ENCODE measurements around the gene MYCN.
"Not testable (repeated sequence)": the region's sequence is repeated elsewhere in the genome, so short reads cannot be mapped to it uniquely, and the experiment has no call there.

MYCN gene

DNA sequence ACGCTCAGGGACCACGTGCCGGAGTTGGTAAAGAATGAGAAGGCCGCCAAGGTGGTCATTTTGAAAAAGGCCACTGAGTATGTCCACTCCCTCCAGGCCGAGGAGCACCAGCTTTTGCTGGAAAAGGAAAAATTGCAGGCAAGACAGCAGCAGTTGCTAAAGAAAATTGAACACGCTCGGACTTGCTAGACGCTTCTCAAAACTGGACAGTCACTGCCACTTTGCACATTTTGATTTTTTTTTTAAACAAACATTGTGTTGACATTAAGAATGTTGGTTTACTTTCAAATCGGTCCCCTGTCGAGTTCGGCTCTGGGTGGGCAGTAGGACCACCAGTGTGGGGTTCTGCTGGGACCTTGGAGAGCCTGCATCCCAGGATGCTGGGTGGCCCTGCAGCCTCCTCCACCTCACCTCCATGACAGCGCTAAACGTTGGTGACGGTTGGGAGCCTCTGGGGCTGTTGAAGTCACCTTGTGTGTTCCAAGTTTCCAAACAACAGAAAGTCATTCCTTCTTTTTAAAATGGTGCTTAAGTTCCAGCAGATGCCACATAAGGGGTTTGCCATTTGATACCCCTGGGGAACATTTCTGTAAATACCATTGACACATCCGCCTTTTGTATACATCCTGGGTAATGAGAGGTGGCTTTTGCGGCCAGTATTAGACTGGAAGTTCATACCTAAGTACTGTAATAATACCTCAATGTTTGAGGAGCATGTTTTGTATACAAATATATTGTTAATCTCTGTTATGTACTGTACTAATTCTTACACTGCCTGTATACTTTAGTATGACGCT is 5.8 kb downstream of the MYCN start:
- no peak for DNase-seq

DNA sequence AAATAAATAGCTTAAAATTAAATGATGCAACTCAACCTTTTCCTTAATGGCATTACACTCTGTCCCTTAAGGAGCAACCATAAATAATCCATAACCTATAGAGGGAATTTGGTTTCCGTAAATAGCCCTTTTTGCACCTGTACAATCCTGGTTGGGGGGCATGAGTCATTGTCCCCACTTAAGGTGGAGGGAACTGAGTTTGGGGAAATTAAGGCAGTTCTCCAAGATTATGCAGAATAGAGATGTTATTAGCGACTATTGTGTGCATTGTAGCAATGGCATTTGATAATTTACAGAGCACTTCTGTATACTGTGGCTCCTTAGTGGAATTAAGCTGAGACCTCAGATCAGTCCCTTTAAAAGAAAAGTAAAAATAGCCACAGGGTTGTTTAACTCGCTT is 6.6 kb downstream of the MYCN start:
- no peak for DNase-seq

DNA sequence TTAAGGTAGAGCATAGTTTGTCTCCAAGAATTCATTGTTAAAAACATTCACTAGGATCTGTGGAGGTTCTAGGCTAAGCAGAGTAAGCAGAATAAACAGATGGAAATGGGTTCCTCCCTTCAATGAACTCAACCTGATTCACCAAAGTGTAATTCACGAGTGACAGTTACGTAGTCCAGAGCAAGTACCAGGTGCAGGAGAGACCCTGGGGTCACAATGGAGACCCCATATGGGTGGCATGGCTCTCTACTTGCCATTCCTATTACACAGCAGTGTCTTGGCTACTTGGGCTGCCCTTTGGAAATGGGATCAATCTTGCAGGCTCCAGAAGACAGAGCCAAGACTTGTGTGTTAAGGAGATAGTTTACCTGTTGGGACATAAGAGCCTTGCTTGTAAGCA is 7.1 kb downstream of the MYCN start:
- DNase-seq: no peak

DNA sequence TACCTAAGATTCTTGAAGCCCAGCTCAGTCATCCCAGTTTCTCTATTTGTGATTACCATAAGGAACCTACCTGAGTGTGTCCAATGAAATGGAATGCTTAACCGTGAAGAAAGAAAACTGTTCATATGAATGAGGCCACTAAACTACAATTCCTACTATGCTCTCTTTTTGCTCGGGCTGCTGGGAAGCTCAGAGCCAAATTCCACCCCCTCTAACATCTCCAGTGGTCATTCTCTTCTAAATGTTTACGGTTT is 8.3 kb downstream of the MYCN start:
- no peak for DNase-seq

DNA sequence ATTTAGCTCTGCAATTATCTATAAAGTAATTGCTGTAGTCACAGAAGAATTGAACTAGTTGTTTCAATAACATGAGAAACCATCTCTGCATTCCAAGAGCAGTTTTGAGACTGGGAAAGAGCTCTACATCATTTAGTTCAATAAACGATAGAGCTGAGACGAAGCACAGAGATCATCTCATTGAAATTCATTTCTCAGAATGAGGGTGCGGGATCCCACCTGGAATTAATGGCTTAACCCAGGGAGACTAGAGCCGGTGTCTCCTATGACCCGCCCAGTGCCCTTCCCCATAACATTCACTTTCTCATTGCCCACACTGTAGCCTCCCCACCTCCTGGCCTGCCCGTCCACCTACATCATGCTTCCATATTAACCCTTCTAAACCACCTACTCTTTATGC is 8.8 kb downstream of the MYCN start:
- DNase-seq: no peak

DNA sequence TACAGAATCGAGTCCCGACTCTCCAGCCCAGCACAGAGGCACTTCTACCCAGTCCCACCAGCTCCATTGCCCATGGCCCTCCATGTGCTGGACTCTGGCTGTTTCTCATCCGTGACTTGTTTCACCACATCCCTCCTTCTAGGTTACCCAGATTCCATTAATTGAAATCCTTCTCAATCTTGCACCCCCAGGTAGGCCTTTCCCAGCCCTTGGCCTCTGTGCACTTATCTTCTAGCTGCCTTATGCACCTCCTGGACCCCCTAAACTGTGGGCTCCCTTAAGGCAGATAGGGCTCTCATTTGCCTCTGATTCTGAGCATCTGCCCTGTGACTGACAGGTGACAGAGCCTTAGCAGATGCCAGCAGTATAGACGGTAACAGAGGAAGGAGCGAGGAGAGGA is 9.2 kb downstream of the MYCN start:
- no peak for DNase-seq

DNA sequence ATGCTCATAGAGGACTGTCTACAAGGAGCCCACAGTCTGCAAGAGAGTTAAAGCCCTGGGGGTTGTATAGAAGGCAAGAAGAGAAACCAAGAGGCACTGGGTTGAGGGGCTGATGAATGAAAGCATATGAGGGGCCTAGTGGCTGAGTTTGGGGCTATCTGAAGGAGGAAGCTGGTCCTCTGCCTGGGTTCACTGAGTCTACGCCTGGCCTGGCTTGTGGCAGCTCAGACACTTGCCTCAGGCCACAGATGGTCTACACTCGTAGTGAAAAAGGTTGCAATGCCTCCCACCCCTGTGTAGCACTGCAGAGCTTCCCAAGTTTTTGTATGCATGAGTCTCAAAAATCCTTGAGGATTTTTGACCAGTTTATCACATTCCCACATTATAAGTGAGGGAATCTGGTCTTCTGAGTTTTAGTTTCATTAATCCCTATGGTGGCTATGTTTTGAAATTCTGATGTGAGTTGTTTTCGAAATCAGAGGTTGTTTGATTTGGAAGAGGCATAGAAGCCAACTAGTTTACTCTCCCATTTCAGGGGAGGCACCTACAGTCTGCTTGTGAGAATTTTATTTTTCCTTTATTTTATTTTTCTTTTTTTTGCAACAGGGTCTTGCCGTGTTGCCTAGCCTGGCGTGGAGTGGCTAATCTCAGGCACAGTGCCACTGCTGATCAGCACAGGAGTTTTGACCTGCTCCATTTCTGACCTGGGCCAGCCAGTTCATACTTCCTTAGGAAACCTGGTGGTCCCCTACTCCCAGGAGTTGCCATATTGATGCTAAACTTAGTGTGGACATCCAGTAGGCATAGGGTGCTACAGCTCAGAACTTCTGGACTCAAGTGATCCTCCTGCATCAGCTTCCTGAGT is 10.0 kb downstream of the MYCN start:
- no peak for DNase-seq

DNA sequence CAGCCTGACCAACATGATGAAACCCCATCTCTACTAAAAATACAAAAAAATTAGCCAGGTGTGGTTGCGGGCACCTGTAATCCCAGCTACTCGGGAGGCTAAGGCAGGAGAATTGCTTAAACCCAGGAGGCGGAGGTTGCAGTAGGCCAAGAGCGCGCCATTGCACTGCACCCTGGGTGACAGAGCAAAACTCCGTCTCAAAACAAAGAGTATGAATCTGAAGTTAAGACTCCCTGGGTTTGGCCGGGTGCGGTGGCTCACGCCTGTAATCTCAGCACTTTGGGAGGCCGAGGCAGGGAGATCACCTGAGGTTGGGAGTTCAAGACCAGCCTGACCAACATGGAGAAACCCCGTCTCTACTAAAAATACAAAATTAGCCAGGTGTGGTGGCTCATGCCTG is 11.6 kb downstream of the MYCN start:
- DNase-seq: not testable (repeated sequence)

DNA sequence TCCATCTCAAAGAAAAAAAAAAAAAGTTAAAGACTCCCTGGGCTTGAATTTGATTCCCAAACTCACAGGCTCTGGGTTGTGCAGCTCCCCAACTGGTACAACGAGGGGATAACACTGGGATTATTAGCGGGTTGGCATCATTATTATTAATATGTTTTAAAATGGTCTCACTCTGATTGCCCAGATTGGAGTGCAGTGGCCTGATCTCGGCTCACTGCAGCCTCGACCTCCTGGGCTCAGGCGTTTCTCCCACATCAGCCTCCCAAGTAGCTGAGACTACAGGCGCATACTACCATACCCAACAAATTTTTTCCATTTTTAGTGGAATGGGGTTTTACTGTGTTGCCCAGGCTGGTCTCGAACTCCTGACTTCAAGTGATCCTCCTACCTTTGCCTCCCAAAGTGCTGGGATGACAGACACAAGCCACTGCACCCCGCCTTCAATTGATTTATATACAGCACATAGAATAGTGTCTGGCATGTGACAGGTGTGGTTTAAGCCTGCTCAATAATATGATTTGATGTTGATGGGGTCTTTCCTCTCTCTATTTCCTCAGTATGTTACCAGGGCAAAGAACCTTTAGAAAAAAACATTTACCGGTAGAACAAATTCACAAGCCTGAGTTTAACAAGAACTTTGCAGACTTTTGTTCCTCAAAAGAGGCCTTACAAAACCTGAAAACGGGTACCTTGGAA is 12.2 kb downstream of the MYCN start:
- DNase-seq: no peak

DNA sequence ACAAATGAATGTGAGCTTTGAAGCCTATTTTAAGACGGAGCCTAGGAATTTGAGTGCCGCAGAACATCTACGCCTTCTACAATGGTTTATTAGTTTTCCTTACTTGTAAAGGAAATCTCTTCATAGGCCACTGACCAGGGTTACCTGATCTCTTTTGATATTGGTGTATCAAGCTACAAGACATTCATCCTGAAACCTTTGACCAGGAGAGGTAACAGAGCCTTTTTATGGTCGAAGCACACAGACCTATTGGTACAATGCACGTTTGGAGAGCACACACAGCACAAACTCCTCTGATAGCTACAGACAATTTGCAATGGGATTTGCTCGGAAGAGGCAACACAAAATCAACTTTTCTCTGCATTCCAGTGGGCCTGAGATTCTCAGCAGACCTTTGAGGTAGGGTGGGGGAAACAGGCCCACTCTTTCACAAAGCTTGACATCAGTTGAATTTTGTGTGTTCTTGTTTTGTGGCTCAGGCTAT is 12.8 kb downstream of the MYCN start:
- no peak for DNase-seq

DNA sequence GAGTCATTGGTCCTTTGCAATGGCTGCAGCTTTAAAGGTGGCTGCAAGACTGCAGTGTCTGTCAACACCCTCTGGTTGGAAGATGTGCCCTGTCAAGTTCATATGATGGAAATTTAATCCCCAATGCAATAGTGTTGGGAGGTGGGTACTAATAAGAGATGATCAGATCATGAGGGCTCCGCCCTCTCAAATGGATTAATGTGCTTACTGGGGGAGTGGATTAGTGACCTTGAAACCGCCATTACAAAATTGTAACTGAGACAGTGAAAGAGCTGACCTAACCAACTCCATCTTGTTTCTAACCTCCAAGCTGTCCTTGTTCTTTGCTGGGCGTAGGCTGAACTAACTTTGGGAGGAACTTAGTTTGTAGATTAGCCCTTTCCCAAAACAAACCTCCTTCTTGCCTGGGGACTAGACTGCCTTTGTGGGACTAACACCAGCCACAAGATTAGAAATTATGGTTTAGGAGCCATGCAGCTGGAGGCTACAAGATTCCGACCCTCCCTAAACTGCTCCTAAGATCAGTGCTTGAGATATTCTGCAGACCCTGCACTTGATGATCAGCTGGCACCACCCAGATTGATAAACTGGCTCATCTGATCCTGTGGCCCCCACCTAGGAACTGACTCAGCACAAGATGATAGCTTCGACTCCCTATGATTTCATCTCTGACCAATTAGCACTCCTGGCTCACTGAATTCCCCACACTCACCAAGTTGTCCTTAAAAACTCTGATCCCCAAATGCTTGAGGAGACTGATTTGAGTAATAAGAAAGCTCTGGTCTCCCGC is 13.7 kb downstream of the MYCN start:
- no peak for DNase-seq

DNA sequence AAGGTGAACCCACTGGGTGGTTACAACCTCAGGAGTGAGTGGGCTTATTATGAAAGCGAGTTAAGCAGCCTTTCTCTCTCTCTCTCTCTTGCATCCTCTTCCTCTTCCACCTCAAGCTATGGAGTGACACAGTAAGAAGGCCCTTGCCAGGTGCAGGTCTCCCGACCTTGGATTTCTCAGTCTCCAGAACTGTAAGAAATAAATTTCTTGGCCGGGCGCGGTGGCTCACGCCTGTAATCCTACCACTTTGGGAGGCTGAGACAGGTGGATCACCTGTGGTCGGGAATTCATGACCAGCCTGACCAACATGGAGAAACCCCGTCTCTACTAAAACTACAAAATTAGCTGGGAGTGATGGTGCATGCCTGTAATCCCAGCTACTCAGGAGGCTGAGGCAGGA is 14.4 kb downstream of the MYCN start:
- no peak for DNase-seq

DNA sequence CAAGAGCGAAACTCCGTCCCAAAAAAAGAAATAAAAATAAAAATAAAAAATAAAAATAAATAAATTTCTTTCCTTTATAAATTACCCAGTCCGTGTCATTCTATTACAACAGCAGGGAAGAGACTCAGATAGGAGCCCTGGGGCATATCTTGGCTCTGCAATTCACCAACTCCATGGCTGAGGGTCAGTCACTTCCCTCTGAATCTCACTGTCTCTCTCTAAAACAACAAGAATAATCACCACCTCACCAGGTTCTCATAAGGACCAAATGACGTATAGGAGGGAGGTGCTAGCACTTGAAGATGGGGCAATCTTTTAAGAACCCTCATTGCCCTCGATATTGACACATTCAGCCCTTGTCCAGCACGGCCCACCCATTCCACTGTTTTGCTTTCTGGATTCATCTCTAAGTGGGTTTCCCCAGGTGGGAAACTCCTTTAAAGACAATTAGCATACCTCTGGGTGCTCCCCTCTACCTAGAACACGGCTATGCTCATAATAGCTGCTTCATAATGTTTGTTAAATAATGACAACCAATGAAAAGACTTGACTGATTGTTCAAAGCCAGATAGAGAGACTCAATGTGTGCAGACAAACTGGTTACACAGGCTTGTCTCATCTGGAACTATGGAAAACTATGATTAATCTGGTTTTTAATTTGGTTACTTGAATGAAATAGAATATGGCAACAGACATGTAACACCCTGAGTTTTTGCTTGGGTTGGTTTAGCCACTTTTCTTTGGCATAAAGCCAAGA is 15.1 kb downstream of the MYCN start:
- no peak for DNase-seq

DNA sequence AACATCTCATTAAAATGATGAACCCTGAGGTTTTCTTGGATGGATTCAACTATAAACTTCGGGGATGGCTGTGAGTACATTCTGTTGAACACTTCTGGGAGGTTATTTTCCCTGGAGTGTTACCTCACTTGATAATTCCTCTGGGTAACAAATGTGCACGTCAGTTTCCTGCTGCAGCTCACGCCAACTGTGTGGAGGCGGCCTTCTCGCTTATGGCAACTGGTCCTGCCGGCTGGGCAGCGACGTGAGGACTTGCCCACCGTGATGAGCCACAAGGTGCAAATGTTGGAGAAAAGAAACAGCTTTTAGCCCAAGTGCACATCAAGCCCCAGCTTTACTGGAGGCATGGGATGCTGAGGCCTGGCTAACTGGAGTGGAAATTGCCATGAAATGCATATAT is 15.9 kb downstream of the MYCN start:
- DNase-seq: no peak

DNA sequence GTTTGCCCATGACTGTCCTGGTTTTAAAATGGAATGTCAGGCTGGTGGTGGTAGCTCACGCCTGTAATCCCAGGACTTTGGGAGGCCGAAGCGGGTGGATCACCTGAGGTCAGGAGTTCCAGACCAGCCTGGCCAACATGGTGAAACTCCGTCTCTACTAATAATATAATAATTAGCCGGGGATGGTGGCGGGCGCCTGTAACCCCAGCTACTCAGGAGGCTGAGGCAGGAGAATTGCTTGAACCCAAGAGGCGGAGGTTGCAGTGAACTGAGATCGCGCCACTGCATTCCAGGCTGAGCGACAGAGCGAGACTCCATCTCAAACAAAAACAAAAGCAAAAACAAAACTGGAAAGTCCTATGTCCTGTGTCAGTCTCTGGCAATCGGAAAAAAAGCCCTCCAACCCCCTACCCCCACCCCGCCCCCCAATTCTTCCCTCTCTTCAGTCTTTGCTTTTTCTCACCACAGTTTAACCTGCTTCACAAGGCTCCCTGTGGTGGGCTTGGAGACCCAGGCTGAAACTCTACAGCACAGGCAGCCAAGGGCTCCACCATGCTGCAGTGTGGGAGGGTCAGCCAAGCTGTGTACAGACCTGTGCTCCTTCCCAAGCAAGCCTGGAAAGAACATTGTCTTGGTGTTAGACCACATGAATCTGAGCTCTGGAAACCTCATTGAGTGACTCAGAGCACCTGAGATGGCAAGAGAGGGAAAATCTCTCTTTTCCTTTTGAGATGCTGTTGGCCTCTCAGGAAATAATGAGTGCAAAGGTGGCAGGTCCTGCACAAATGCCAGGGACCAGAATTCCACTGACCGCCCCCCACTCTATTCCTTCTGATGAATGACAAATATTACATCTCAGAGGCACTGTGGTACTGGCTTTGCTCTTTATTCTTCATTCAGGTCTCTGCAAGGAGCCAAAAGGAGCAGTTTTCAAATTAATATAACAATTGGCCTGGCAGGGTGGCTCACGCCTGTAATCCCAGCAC is 16.7 kb downstream of the MYCN start:
- DNase-seq: no peak

DNA sequence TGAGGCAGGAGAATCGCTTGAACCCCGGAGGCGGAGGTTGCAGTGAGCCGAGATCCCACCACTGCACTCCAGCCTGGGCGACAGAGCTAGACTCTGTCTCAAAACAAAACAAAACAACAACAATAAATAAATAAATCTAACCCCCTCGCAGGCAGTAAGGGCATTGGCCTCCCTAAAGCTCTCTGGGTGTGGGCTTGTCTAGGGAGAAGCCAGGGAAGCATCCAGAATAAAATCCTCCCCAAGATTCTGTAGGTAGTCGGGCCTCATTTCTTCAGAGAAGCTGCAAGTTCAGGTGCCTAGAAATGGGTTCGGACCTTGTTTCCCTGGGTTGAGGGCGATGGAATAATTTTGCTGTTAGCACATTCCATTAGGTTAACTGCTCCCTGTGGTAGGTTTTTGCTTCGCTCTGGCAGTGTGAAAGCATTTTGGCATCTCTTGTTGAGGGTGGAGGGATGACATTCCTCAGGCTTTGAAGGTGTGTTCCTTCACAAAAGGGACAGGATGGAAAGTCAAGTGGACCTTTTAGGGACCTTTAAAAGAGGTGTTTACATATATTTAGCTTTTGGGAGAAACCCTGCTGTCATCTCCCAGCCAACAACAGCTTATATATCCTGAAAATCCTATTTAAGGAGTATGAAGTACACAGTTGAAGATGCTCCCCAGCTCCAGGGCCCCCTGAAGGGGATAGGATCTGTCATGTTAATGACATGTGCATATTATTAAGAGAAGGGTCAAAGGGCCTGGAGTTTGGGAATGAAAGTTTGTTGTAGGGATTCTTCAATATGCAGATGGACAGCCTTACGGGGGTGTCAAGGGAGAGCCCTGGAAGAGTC is 17.7 kb downstream of the MYCN start:
- no peak for DNase-seq

DNA sequence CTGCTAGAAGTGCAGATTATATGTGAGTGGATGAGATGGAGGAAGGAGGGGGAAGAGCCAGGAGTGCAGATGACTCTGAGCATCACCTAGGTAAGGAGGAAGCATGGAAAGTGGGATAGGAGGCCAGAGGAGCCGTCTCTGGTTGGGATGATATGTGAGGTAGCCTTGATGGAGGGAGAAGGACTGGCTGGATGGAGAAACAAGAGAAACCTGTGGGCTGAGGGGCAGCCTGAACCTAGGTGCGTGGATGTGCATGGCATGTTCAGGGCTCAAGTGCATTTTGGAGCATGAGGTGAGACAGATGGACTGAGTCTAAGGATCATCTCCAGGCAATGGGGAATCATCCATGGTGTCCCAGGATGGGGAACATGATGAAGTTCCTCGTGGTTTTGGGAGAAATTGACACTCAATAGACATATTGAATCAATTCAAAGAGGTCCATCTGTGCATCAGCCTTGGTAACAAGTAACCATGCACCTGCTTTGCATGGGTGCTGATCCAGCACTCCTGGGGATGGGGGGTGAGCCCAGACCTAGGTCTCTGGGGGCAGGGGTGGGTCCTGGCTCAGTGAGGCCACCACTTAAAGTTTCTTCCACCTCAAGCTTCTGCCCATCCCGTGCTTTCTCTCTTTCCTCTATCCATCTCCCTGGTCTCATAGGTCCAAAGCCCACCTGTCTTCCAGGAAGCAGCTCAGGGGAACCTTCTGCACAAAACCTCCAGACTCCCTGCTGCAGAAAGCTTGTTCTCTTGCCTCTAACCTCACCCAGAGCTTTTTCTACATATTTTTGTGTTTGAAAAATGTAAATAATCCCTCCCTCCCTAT is 19.2 kb downstream of the MYCN start:
- no peak for DNase-seq

DNA sequence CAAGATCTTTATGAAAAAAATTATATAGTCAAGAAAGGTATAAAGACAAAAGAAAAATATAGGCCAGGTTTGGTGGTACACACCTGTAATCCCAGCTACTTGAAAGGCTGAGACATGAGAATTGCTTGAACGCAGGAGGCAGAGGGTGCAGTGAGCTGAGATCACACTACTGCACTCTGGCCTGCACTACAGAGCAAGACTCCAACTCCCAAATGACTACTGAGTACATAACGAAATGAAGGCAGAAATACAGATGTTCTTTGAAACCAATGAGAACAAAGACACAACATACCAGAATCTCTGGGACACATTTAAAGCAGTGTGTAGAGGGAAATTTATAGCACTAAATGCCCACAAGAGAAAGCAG is 19.8 kb downstream of the MYCN start:
- not testable (repeated sequence) for DNase-seq

All from CD4-positive, alpha-beta T cell treated with Interferon alpha-2 for 1 hour (primary cell).